Measurements from ENCODE around the gene ZNF12.

GRCh38 chr7:6725003-6725402, 18.3 kb upstream of the ZNF12 start:
- no peak for TF ChIP-seq ATF3 (IDR thresholded peaks at IDR 0.05; ENCODE audit: insufficient read depth, low read depth, low read length)
- no peak for TF ChIP-seq POU5F1 (IDR thresholded peaks at IDR 0.05; ENCODE audit: low read depth, low read length)
- TF ChIP-seq ATF2 (IDR thresholded peaks at IDR 0.05; ENCODE audit: low read length): no peak
- TF ChIP-seq CTCF (IDR thresholded peaks at IDR 0.05; ENCODE audit: control extremely low read depth in 1 of 3, insufficient read depth in 1 of 3, low read depth in 1 of 3, low read length in 3 of 3): no peak
- TF ChIP-seq SIRT6 (IDR thresholded peaks at IDR 0.05; ENCODE audit: low read length): no peak
- no peak for TF ChIP-seq TAF1 (IDR thresholded peaks at IDR 0.05; ENCODE audit: low read depth, low read length)

Measured in H1 (cell line).